ENCODE data around the gene SLC10A7. TPM values are rescaled to one million over a fixed set of nuclear protein-coding genes. Genes with fewer than 3 reads are reported as not detected.

Gene SLC10A7
- total RNA-seq, 1 experiment from 2014 or later: 3.9 TPM

DNA sequence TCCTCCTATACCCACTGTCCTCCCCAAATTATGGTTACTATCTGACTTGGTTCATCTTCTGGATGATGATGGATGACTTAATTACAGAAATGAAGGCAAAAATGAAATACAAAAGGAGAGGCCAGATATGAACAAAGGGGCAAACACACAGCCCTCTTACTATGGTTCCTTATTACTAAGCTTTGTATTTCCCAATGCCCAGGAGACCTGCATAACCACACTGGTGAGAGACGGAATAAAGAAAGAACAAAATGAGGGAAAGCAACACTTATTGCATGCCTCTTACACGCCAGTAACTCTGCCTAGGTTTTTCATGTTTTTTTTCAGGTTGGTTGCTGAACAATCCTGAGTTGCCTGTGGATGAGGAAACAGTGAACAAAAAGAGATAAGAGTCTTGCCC is 120.5 kb downstream of the SLC10A7 start:
- H4K8ac ChIP-seq (replicated peaks; ENCODE audit: insufficient read length, low read depth, low read length): no peak overlapping the region
- H3K4me2 ChIP-seq (ENCODE audit: insufficient read depth, insufficient read length, low read length): no peak overlapping the region
- H3K27ac ChIP-seq (ENCODE audit: insufficient read length, low read depth, low read length): no peak overlapping the region
- no peak for DNase-seq
- H2BK15ac ChIP-seq (ENCODE audit: low read depth, low read length): no peak overlapping the region
- Mint-ChIP-seq H3K4me1 (no peaks in the 10 kb centered on the region), H3K27ac (no peak overlapping the region), H3K36me3 (ENCODE audit: insufficient read depth in 1 of 3, low read depth in 3 of 3) (no peaks in the 10 kb centered on the region), H3K27me3 (ENCODE audit: low read depth) (no peaks in the 10 kb centered on the region), H3K4me3 (no peak overlapping the region), H3K9me3 (no peaks in the 10 kb centered on the region)
- TF ChIP-seq, protein P1, sequence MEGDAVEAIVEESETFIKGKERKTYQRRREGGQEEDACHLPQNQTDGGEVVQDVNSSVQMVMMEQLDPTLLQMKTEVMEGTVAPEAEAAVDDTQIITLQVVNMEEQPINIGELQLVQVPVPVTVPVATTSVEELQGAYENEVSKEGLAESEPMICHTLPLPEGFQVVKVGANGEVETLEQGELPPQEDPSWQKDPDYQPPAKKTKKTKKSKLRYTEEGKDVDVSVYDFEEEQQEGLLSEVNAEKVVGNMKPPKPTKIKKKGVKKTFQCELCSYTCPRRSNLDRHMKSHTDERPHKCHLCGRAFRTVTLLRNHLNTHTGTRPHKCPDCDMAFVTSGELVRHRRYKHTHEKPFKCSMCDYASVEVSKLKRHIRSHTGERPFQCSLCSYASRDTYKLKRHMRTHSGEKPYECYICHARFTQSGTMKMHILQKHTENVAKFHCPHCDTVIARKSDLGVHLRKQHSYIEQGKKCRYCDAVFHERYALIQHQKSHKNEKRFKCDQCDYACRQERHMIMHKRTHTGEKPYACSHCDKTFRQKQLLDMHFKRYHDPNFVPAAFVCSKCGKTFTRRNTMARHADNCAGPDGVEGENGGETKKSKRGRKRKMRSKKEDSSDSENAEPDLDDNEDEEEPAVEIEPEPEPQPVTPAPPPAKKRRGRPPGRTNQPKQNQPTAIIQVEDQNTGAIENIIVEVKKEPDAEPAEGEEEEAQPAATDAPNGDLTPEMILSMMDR (conservative IDR thresholded peaks at IDR 0.05): no peak
- H2AK5ac ChIP-seq (ENCODE audit: insufficient read length, low read length): no peak overlapping the region
- no peak overlapping the region for H3K9ac ChIP-seq (ENCODE audit: extremely low read depth, insufficient read length, low read length)
- no peak overlapping the region for H3K4ac ChIP-seq (ENCODE audit: low read depth, low read length)
- no peak overlapping the region for H2BK12ac ChIP-seq (ENCODE audit: insufficient read length, low read depth, low read length)
- no peak overlapping the region for H4K5ac ChIP-seq (ENCODE audit: insufficient read length, low read depth, low read length)
- no peak overlapping the region for H3K18ac ChIP-seq (ENCODE audit: insufficient read length, low read depth, low read length)
- no peaks in the 10 kb centered on the region for H3K79me2 ChIP-seq (ENCODE audit: insufficient read depth, low read length)
- WGBS (ENCODE audit: extremely low coverage, insufficient read length, low lambda C conversion rate): no CpG with 5 or more reads among the region's 2 CpGs
- no peaks in the 10 kb centered on the region for H3K27me3 ChIP-seq (ENCODE audit: insufficient read depth, low read length)
- H3K79me1 ChIP-seq (ENCODE audit: insufficient read depth, low read depth, low read length, poor library complexity, severe bottlenecking): no peaks in the 10 kb centered on the region
- no peak overlapping the region for H4K91ac ChIP-seq (ENCODE audit: insufficient read length, low read depth, low read length)
- H3K9me3 ChIP-seq (ENCODE audit: control insufficient read depth, low read depth, low read length): no peaks in the 10 kb centered on the region
- no peak overlapping the region for H3T11ph ChIP-seq (ENCODE audit: low read length)
- H2BK120ac ChIP-seq (ENCODE audit: low read depth, low read length, poor library complexity, severe bottlenecking): no peak overlapping the region
- H3K56ac ChIP-seq (ENCODE audit: insufficient read length, low read depth, low read length): no peak overlapping the region
- H2BK20ac ChIP-seq (ENCODE audit: low read depth, low read length, poor library complexity, severe bottlenecking): no peak overlapping the region
- no peak overlapping the region for H3K23ac ChIP-seq (ENCODE audit: insufficient read length, low read depth, low read length)
- H3K4me1 ChIP-seq (ENCODE audit: insufficient read depth, low read length): no peaks in the 10 kb centered on the region
- no peaks in the 10 kb centered on the region for H3K23me2 ChIP-seq (ENCODE audit: insufficient read length, low read depth, low read length, poor library complexity, severe bottlenecking)
- no peak overlapping the region for H3K14ac ChIP-seq (ENCODE audit: insufficient read depth, low read length)
- no peak overlapping the region for H2BK5ac ChIP-seq (ENCODE audit: insufficient read length, low read length)
- no peak overlapping the region for H2AFZ ChIP-seq (ENCODE audit: low read length)
- H4K20me1 ChIP-seq (ENCODE audit: control insufficient read depth, insufficient read depth, insufficient read length): no peaks in the 10 kb centered on the region
